Measurements from ENCODE around the gene TEX29.

Gene TEX29

GRCh38 chr13:111339366-111340143 lies 19.1 kb downstream of the TEX29 start:
- no peak for DNase-seq (ENCODE audit: low read depth in 2 of 2)

GRCh38 chr13:111341886-111342285 lies 21.4 kb downstream of the TEX29 start:
- DNase-seq (ENCODE audit: low read depth in 2 of 2): no peak

GRCh38 chr13:111342721-111343120 lies 22.3 kb downstream of the TEX29 start:
- DNase-seq (ENCODE audit: low read depth in 2 of 2): no peak

GRCh38 chr13:111343186-111343805 lies 22.9 kb downstream of the TEX29 start:
- DNase-seq (ENCODE audit: low read depth in 2 of 2): no peak

- DNase-seq (ENCODE audit: low read depth in 2 of 2): no peak
Observed at GRCh38 chr13:111344471-111345191, 24.2 kb downstream of the TEX29 start.

GRCh38 chr13:111345682-111346081 lies 25.2 kb downstream of the TEX29 start:
- no peak for DNase-seq (ENCODE audit: low read depth in 2 of 2)

- no peak for DNase-seq (ENCODE audit: low read depth in 2 of 2)
Observed at GRCh38 chr13:111346101-111346680, 25.7 kb downstream of the TEX29 start.

- DNase-seq (ENCODE audit: low read depth in 2 of 2): no peak
Observed at GRCh38 chr13:111347438-111347837, 27.0 kb downstream of the TEX29 start.

- DNase-seq (ENCODE audit: low read depth in 2 of 2): no peak
Observed at GRCh38 chr13:111353508-111353907, 33.1 kb downstream of the TEX29 start.

GRCh38 chr13:111354789-111355188 lies 34.3 kb downstream of the TEX29 start:
- DNase-seq (ENCODE audit: low read depth in 2 of 2): no peak

GRCh38 chr13:111356795-111357194 lies 36.4 kb downstream of the TEX29 start:
- no peak for DNase-seq (ENCODE audit: low read depth in 2 of 2)

- DNase-seq (ENCODE audit: low read depth in 2 of 2): no peak
Observed at GRCh38 chr13:111359237-111359915, 38.9 kb downstream of the TEX29 start.

GRCh38 chr13:111359930-111360329 lies 39.5 kb downstream of the TEX29 start:
- DNase-seq (ENCODE audit: low read depth in 2 of 2): no peak

GRCh38 chr13:111360452-111360851 lies 40.0 kb downstream of the TEX29 start:
- DNase-seq (ENCODE audit: low read depth in 2 of 2): no peak

- DNase-seq (ENCODE audit: low read depth in 2 of 2): no peak
Observed at GRCh38 chr13:111361046-111361872, 40.8 kb downstream of the TEX29 start.

GRCh38 chr13:111361873-111362648 lies 41.6 kb downstream of the TEX29 start:
- DNase-seq (ENCODE audit: low read depth in 2 of 2): no peak

- no peak for DNase-seq (ENCODE audit: low read depth in 2 of 2)
Observed at GRCh38 chr13:111363121-111363520, 42.7 kb downstream of the TEX29 start.

GRCh38 chr13:111363591-111363990 lies 43.1 kb downstream of the TEX29 start:
- DNase-seq (ENCODE audit: low read depth in 2 of 2): no peak

- no peak for DNase-seq (ENCODE audit: low read depth in 2 of 2)
Observed at GRCh38 chr13:111365149-111366005, 44.9 kb downstream of the TEX29 start.

Measured in stimulated activated CD8-positive, alpha-beta memory T cell treated with anti-CD3 and anti-CD28 coated beads, Interleukin-7, amount 100 ng/mL, for 4 hours (primary cell).